PC-3 (cell line): Measurements from ENCODE around the gene DUOX2. TPM values are rescaled to one million over a fixed set of nuclear protein-coding genes. Genes with fewer than 3 reads are reported as not detected.

Experiments
- ATAC-seq: fragments of 200-7000 bp; cut with Tn5 transposase; 2 replicates; pipeline ENCODE4 v1.9.1; 2020; ENCODE audit warnings: mild to moderate bottlenecking, moderate library complexity
- BruUV-seq: library from RNA; stranded (reverse); fragments of 400-500 nt; replicated peaks from 2 replicates; lab custom pipeline; 2021; lab: Mats Ljungman, UMichigan
- CTCF ChIA-PET: fragments of 300-600 bp; sonication (Branson Sonifier 250); formaldehyde crosslinking; loops from one replicate; lab custom pipeline; 2022; ENCODE audit warnings: antibody characterized with exemption; lab: Charles Lee
- POLR2A ChIA-PET: fragments of 300-600 bp; sonication (Branson Sonifier 250); formaldehyde crosslinking; loops from one replicate; lab custom pipeline; 2022; ENCODE audit warnings: antibody characterized with exemption; ENCODE audit not compliant: unreplicated experiment; lab: Charles Lee
- DNase-seq: peaks from one replicate; pipeline ENCODE4 v3.0.0-alpha.2; 2015
- H2AFZ ChIP-seq: fragments of 300-600 bp; sonication (generic); 2 replicates; pipeline ENCODE4 v1.6.0; 2016; ENCODE audit warnings: antibody characterized with exemption, low read length
- H3F3A ChIP-seq: fragments of 300-600 bp; sonication (generic); one replicate; pipeline ENCODE4 v1.6.0; 2017; ENCODE audit warnings: antibody characterized with exemption, low read length, control low read depth, mild to moderate bottlenecking; ENCODE audit not compliant: unreplicated experiment
- H3K27ac ChIP-seq: fragments of 300-600 bp; sonication (generic); 2 replicates; pipeline ENCODE4 v1.5.1; 2016; ENCODE audit warnings: mild to moderate bottlenecking, low read length
- H3K27me3 ChIP-seq: fragments of 300-600 bp; sonication (generic); 2 replicates; pipeline ENCODE4 v1.6.1; 2016; ENCODE audit warnings: low read length, mixed read lengths
- H3K36me3 ChIP-seq: fragments of 300-600 bp; sonication (generic); 2 replicates; pipeline ENCODE4 v1.6.1; 2016; ENCODE audit warnings: low read depth, mixed run types, low read length, mixed read lengths
- H3K4me1 ChIP-seq: fragments of 300-600 bp; sonication (generic); 2 replicates; pipeline ENCODE4 v1.5.1; 2016; ENCODE audit warnings: low read length; ENCODE audit not compliant: insufficient read depth
- H3K4me2 ChIP-seq: fragments of 300-600 bp; sonication (generic); 2 replicates; pipeline ENCODE4 v1.6.0; 2016; ENCODE audit warnings: low read length
- H3K4me3 ChIP-seq: fragments of 300-600 bp; sonication (generic); 2 replicates; pipeline ENCODE4 v1.5.1; 2016; ENCODE audit warnings: mild to moderate bottlenecking, low read length, mixed read lengths
- H3K79me2 ChIP-seq: fragments of 300-600 bp; sonication (generic); 2 replicates; pipeline ENCODE4 v1.6.1; 2017; ENCODE audit warnings: low read length, mixed read lengths
- H3K9ac ChIP-seq: fragments of 300-600 bp; sonication (generic); 2 replicates; pipeline ENCODE4 v1.6.0; 2016; ENCODE audit warnings: mild to moderate bottlenecking, low read length
- H3K9me2 ChIP-seq: fragments of 300-600 bp; sonication (generic); replicated peaks from 2 replicates; pipeline ENCODE4 v1.6.1; 2016; ENCODE audit warnings: mixed run types, low read length, mixed read lengths
- H3K9me3 ChIP-seq: fragments of 300-600 bp; sonication (generic); 2 replicates; pipeline ENCODE4 v1.6.1; 2016; ENCODE audit warnings: low read length, mixed read lengths
- H4K20me1 ChIP-seq: fragments of 300-600 bp; sonication (generic); 2 replicates; pipeline ENCODE4 v1.6.1; 2016; ENCODE audit warnings: low read length, mixed read lengths
- CTCF ChIP-seq: fragments of 300-600 bp; sonication (generic); conservative IDR thresholded peaks from 2 replicates; pipeline ENCODE4 v1.5.1; 2017; ENCODE audit warnings: antibody characterized with exemption, low read depth, mild to moderate bottlenecking, low read length
- EZH2 ChIP-seq: fragments of 300-600 bp; sonication (generic); IDR thresholded peaks from one replicate; pipeline ENCODE4 v1.6.1; 2017; ENCODE audit warnings: antibody characterized with exemption, mild to moderate bottlenecking, low read length; ENCODE audit not compliant: unreplicated experiment
- EZH2phosphoT487 ChIP-seq: fragments of 300-600 bp; sonication (generic); IDR thresholded peaks from 2 replicates; pipeline ENCODE4 v1.6.1; 2018; ENCODE audit warnings: mild to moderate bottlenecking, antibody characterized with exemption, low read length, borderline replicate concordance
- intact Hi-C: fragments of 100-400 bp; cut with micrococcal nuclease; formaldehyde crosslinking; loops from 2 replicates; pipeline ENCODE4 v1.9.0; 2023
- total RNA-seq: library from RNA; depleted of rRNA; stranded (reverse); fragments of >200 nt; gene quantifications from 2 replicates; pipeline ENCODE4 v1.2.3, GENCODE V29; 2014

DUOX2 gene
- total RNA-seq, 1 experiment from 2014 or later = not detected

GRCh38 chr15:45157974-45158373 is 44.0 kb upstream of the DUOX2 start:
- DNase-seq = peak; percentile 74
- TF ChIP-seq EZH2 (no peak), EZH2phosphoT487 (no peak), CTCF (no peak)
- H3K9me3 ChIP-seq = no peaks in the 10 kb centered on the region
- H2AFZ ChIP-seq = no peak overlapping the region
- H3F3A ChIP-seq = no peaks in the 10 kb centered on the region
- no peak overlapping the region for H3K9ac ChIP-seq
- H3K27ac ChIP-seq = peak overlapping the region; percentile 38; the same call in 1 of the 2 replicates
- no peak overlapping the region for H3K4me3 ChIP-seq
- ChIA-PET CTCF (interaction anchor here (0.7 to 1.2 kb wide), 3 partner anchors 9 to 40 kb away, joined by 4 to 9 read pairs (median 7); no protein-coding TSS in a partner anchor), POLR2A (interaction anchor here (0.5 kb wide), 1 partner anchor 46 kb away, joined by 8 read pairs; no protein-coding TSS in a partner anchor)
- BruUV-seq = no TSS peak
- no peaks in the 10 kb centered on the region for H3K79me2 ChIP-seq
- intact Hi-C loops = no loop called here
- no peaks in the 10 kb centered on the region for H4K20me1 ChIP-seq
- no peak overlapping the region for H3K4me2 ChIP-seq
- H3K27me3 ChIP-seq = no peaks in the 10 kb centered on the region
- no peaks in the 10 kb centered on the region for H3K9me2 ChIP-seq
- ATAC-seq = peak; percentile 45
- peaks cover 24% of the 10 kb centered on the region for H3K4me1 ChIP-seq
- H3K36me3 ChIP-seq = no peaks in the 10 kb centered on the region

- H3F3A ChIP-seq = no peaks in the 10 kb centered on the region
- no peak overlapping the region for H3K4me3 ChIP-seq
- CTCF ChIA-PET = interaction anchor here (0.6 kb wide), 1 partner anchor 48 kb away, joined by 3 read pairs; no protein-coding TSS in a partner anchor
- H3K4me1 ChIP-seq = peaks cover 13% of the 10 kb centered on the region
- intact Hi-C loops = no loop called here
- H2AFZ ChIP-seq = no peak overlapping the region
- TF ChIP-seq EZH2 (no peak), EZH2phosphoT487 (no peak), CTCF (no peak)
- DNase-seq = no peak
- H4K20me1 ChIP-seq = no peaks in the 10 kb centered on the region
- H3K9ac ChIP-seq = no peak overlapping the region
- BruUV-seq = no TSS peak
- H3K4me2 ChIP-seq = no peak overlapping the region
- H3K27ac ChIP-seq = no peak overlapping the region
- H3K9me2 ChIP-seq = no peaks in the 10 kb centered on the region
- POLR2A ChIA-PET = no interaction called here
- ATAC-seq = no peak
- H3K27me3 ChIP-seq = no peaks in the 10 kb centered on the region
- H3K36me3 ChIP-seq = no peaks in the 10 kb centered on the region
- no peaks in the 10 kb centered on the region for H3K79me2 ChIP-seq
- H3K9me3 ChIP-seq = no peaks in the 10 kb centered on the region
Observed at GRCh38 chr15:45156744-45157455, 42.9 kb upstream of the DUOX2 start.

- no TSS peak for BruUV-seq
- CTCF ChIA-PET = no interaction called here
- no peaks in the 10 kb centered on the region for H4K20me1 ChIP-seq
- H3K4me3 ChIP-seq = no peak overlapping the region
- POLR2A ChIA-PET = no interaction called here
- H3K36me3 ChIP-seq = no peaks in the 10 kb centered on the region
- H3F3A ChIP-seq = no peaks in the 10 kb centered on the region
- TF ChIP-seq EZH2phosphoT487 (no peak), EZH2 (no peak), CTCF (no peak)
- H2AFZ ChIP-seq = no peak overlapping the region
- intact Hi-C loops = no loop called here
- H3K27me3 ChIP-seq = no peaks in the 10 kb centered on the region
- no peak overlapping the region for H3K27ac ChIP-seq
- no peak for DNase-seq
- no peaks in the 10 kb centered on the region for H3K79me2 ChIP-seq
- no peak overlapping the region for H3K4me2 ChIP-seq
- no peak for ATAC-seq
- H3K9me3 ChIP-seq = no peaks in the 10 kb centered on the region
- H3K9me2 ChIP-seq = no peaks in the 10 kb centered on the region
- H3K4me1 ChIP-seq = peaks cover 13% of the 10 kb centered on the region
- H3K9ac ChIP-seq = no peak overlapping the region
Observed at GRCh38 chr15:45155739-45156138, 41.8 kb upstream of the DUOX2 start.
